HG03342 (cell line): ENCODE measurements around the gene MBD3.
"Not testable (repeated sequence)": the region's sequence is repeated elsewhere in the genome, so short reads cannot be mapped to it uniquely, and the experiment has no call there.

Experiments
- ATAC-seq: cut with Tn5 transposase; IDR thresholded peaks from one replicate; pipeline ENCODE4 v1.9.1; 2021; ENCODE audit warnings: mild to moderate bottlenecking, moderate library complexity; ENCODE audit not compliant: unreplicated experiment

MBD3 gene

GRCh38 chr19:1592755-1593500 lies at the start of gene MBD3:
MBD3 (minus strand) TSS chr19:1592865; CDS start chr19:1592631, 234 bp downstream.
- ATAC-seq = peak; percentile 55

- not testable (repeated sequence) for ATAC-seq
Observed at GRCh38 chr19:1640893-1641448, 48.3 kb upstream of the MBD3 start.

GRCh38 chr19:1636325-1637236 lies 43.9 kb upstream of the MBD3 start:
- ATAC-seq = no peak

GRCh38 chr19:1634938-1635243 lies 42.2 kb upstream of the MBD3 start:
- ATAC-seq = no peak

GRCh38 chr19:1634242-1634937 lies 41.7 kb upstream of the MBD3 start:
- ATAC-seq = no peak

- ATAC-seq = no peak
Observed at GRCh38 chr19:1633269-1633826, 40.7 kb upstream of the MBD3 start.

- no peak for ATAC-seq
Observed at GRCh38 chr19:1632462-1633268, 40.0 kb upstream of the MBD3 start.

- no peak for ATAC-seq
Observed at GRCh38 chr19:1631557-1632100, 39.0 kb upstream of the MBD3 start.

- ATAC-seq = no peak
Observed at GRCh38 chr19:1630811-1631210, 38.1 kb upstream of the MBD3 start.

GRCh38 chr19:1630012-1630411 lies 37.3 kb upstream of the MBD3 start:
- ATAC-seq = no peak

GRCh38 chr19:1629256-1629808 lies 36.7 kb upstream of the MBD3 start:
- no peak for ATAC-seq

- no peak for ATAC-seq
Observed at GRCh38 chr19:1627194-1627593, 34.5 kb upstream of the MBD3 start.

GRCh38 chr19:1626417-1627010 lies 33.8 kb upstream of the MBD3 start:
- ATAC-seq = no peak

GRCh38 chr19:1624458-1624857 lies 31.8 kb upstream of the MBD3 start:
- no peak for ATAC-seq

GRCh38 chr19:1622541-1622940 lies 29.9 kb upstream of the MBD3 start:
- no peak for ATAC-seq

GRCh38 chr19:1622007-1622406 lies 29.3 kb upstream of the MBD3 start:
- ATAC-seq = no peak

GRCh38 chr19:1621574-1621973 lies 28.9 kb upstream of the MBD3 start:
- ATAC-seq = no peak

GRCh38 chr19:1621021-1621420 lies 28.4 kb upstream of the MBD3 start:
- ATAC-seq = no peak

- ATAC-seq = no peak
Observed at GRCh38 chr19:1620502-1620901, 27.8 kb upstream of the MBD3 start.
